BE2C (cell line): ENCODE data around the gene DPF3.

Experiments used
- DNase-seq: peaks from one replicate; pipeline ENCODE4 v3.0.0-alpha.2; 2020
- H3K27me3 ChIP-seq: fragments of 250-450 bp; sonication (Bioruptor Pico); 2 replicates; pipeline ENCODE4 v1.5.1; 2020; ENCODE audit warnings: mild to moderate bottlenecking
- H3K36me3 ChIP-seq: fragments of 250-450 bp; sonication (Bioruptor Pico); 2 replicates; pipeline ENCODE4 v1.5.1; 2020; ENCODE audit warnings: mild to moderate bottlenecking
- H3K4me1 ChIP-seq: fragments of 250-450 bp; sonication (Bioruptor Pico); 2 replicates; pipeline ENCODE4 v1.5.1; 2020
- H3K4me3 ChIP-seq: 2 replicates; pipeline ENCODE4 v1.5.1; 2011; ENCODE audit warnings: low read depth, low read length
- H3K9me3 ChIP-seq: fragments of 250-450 bp; sonication (Bioruptor Pico); 2 replicates; pipeline ENCODE4 v1.5.1; 2020
- TF ChIP-seq, protein P1 (sequence below): IDR thresholded peaks from 2 replicates; pipeline ENCODE4 v1.5.1; 2012; ENCODE audit warnings: mild to moderate bottlenecking, low read depth, low read length

The DPF3 gene

GRCh38 chr14:72700338-72701236 is 193.3 kb downstream of the DPF3 start:
- TF ChIP-seq, protein P1, sequence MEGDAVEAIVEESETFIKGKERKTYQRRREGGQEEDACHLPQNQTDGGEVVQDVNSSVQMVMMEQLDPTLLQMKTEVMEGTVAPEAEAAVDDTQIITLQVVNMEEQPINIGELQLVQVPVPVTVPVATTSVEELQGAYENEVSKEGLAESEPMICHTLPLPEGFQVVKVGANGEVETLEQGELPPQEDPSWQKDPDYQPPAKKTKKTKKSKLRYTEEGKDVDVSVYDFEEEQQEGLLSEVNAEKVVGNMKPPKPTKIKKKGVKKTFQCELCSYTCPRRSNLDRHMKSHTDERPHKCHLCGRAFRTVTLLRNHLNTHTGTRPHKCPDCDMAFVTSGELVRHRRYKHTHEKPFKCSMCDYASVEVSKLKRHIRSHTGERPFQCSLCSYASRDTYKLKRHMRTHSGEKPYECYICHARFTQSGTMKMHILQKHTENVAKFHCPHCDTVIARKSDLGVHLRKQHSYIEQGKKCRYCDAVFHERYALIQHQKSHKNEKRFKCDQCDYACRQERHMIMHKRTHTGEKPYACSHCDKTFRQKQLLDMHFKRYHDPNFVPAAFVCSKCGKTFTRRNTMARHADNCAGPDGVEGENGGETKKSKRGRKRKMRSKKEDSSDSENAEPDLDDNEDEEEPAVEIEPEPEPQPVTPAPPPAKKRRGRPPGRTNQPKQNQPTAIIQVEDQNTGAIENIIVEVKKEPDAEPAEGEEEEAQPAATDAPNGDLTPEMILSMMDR = no peak
- no peaks in the 10 kb centered on the region; the same call in 1 of the 2 replicates for H3K9me3 ChIP-seq
- H3K4me3 ChIP-seq = no peak overlapping the region
- H3K4me1 ChIP-seq = peaks cover 11% of the 10 kb centered on the region
- peaks cover 6% of the 10 kb centered on the region for H3K36me3 ChIP-seq
- DNase-seq = no peak
- H3K27me3 ChIP-seq = no peaks in the 10 kb centered on the region

DNA sequence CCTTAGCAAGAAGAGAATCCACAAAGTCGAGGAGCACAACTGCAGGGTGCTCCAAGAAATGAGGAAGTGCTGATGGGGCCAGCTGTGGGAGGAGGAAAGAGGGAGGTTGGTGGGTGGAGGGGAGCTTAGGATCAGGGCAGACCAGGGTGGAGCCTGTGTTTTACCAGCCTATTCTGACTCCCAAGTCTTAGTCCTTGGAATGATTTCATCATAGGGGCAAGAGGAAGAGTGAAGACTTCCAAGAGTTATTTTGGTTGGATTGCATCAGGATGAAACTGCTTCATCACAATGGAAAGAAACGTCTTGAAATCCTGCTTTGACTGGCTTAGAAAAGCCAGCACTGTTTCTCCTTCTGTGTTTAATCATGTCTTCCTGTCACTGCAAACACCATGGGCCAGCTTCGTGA is 194.0 kb downstream of the DPF3 start:
- Histone ChIP-seq H3K27me3 (no peaks in the 10 kb centered on the region), H3K9me3 (no peaks in the 10 kb centered on the region; the same call in 1 of the 2 replicates), H3K36me3 (peaks cover 4% of the 10 kb centered on the region), H3K4me3 (no peak overlapping the region), H3K4me1 (peaks cover 11% of the 10 kb centered on the region)
- DNase-seq = no peak
- TF ChIP-seq, protein P1 = no peak

DNA sequence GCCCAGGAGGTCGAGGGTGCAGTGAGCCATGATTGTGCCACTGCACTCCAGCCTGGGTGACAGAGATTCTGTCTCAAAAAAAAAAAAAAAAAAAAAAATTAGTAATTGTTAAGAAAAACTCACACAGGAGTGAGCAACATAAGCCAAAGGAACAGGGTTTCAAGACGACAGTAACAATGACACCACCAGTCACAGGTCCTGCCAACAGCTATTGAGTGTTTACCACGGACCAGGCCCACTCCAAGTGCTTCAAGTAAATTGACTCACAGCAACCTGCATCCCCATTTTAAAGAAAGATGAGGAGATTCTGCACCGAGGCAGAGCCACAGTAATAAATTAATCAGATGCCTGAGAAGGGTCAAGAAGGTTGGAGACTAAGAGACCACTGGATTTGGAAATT is 194.5 kb downstream of the DPF3 start:
- H3K9me3 ChIP-seq = no peaks in the 10 kb centered on the region; the same call in 1 of the 2 replicates
- H3K4me3 ChIP-seq = no peak overlapping the region
- TF ChIP-seq, protein P1 = no peak
- no peak for DNase-seq
- H3K4me1 ChIP-seq = peaks cover 11% of the 10 kb centered on the region
- H3K36me3 ChIP-seq = peaks cover 4% of the 10 kb centered on the region
- no peaks in the 10 kb centered on the region for H3K27me3 ChIP-seq

DNA sequence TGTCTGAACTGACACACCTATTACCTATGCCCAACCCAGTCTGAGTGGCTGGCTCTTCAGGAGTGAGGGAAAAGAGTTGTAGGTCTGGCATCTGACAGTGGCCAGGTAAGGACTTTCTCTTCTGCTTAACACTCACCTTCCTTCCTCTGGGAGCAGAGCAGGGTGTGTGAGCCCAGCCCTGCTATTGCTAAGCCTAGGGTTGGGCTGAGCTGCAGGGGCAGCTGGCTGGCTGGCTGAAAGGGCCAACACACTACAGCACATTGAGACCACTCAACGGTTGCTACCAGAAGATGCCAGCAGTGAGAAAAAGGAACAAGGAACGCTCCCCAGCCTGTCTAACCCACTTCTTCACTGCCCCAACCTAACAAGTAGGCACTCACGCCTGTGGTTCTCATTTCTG is 201.2 kb downstream of the DPF3 start:
- Histone ChIP-seq H3K4me3 (no peak overlapping the region), H3K9me3 (no peaks in the 10 kb centered on the region; the same call in 1 of the 2 replicates), H3K4me1 (no peaks in the 10 kb centered on the region), H3K36me3 (peaks cover 22% of the 10 kb centered on the region), H3K27me3 (no peaks in the 10 kb centered on the region)
- no peak for DNase-seq
- TF ChIP-seq, protein P1 = no peak

GRCh38 chr14:72690324-72690723 is 203.6 kb downstream of the DPF3 start:
- peaks cover 22% of the 10 kb centered on the region for H3K36me3 ChIP-seq
- TF ChIP-seq, protein P1 = no peak
- DNase-seq = no peak
- no peaks in the 10 kb centered on the region for H3K27me3 ChIP-seq
- no peak overlapping the region for H3K4me3 ChIP-seq
- no peaks in the 10 kb centered on the region for H3K9me3 ChIP-seq
- peaks cover 13% of the 10 kb centered on the region for H3K4me1 ChIP-seq
